ENCODE results near the gene DGKE.

Gene DGKE

DNA sequence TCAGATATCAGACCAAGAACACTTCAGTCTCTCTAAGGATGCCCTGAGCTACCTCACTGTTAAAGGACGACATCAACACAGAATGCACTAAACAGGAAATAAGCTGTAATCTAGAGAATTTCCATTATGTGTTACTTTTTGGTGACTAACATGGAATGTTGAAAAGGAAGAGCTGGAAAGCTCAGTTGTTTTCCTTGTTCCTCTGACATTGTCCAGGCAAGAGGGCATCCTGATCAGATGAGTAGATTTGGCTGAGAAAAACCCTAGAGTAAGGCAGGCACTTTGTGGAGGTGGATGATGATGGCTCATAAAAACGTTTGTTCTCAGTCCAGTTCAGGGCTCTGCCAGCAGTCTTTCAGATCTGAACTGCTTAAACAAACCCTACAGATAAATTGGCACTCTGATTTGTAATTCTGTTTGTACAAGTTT lies 34.0 kb downstream of the DGKE start:
- in situ Hi-C loops (cut with HindIII; ENCODE audit: low sequenced_read_pairs): no loop called here
- TF ChIP-seq, protein P1, sequence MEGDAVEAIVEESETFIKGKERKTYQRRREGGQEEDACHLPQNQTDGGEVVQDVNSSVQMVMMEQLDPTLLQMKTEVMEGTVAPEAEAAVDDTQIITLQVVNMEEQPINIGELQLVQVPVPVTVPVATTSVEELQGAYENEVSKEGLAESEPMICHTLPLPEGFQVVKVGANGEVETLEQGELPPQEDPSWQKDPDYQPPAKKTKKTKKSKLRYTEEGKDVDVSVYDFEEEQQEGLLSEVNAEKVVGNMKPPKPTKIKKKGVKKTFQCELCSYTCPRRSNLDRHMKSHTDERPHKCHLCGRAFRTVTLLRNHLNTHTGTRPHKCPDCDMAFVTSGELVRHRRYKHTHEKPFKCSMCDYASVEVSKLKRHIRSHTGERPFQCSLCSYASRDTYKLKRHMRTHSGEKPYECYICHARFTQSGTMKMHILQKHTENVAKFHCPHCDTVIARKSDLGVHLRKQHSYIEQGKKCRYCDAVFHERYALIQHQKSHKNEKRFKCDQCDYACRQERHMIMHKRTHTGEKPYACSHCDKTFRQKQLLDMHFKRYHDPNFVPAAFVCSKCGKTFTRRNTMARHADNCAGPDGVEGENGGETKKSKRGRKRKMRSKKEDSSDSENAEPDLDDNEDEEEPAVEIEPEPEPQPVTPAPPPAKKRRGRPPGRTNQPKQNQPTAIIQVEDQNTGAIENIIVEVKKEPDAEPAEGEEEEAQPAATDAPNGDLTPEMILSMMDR (IDR thresholded peaks at IDR 0.05; ENCODE audit: low read depth, low read length): no peak
- DNase-seq (ENCODE audit: low read depth, low spot score): no peak
- H3K4me3 ChIP-seq (ENCODE audit: low read depth, low read length): no peak overlapping the region

DNA sequence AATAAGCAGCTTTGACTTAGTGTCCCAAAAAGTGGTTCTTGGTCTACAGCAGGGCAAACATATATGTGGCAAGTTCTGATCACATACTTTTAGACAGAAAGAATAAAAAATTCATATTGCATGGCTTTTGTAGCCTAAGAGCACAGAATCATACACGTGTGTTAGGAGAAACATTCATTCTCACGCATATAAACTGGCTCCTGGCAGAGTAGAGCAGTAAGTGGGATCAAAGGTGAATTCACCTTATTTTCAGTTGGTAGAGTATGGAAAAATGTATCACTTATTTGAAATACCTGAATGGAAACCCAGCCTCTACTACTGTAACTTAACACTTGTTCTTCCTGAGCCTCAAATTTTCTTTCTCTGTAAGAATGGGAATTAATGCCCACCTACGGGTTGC lies 34.8 kb downstream of the DGKE start:
- no peak for DNase-seq (ENCODE audit: low read depth, low spot score)
- no peak overlapping the region for H3K4me3 ChIP-seq (ENCODE audit: low read depth, low read length)
- in situ Hi-C loops (cut with HindIII; ENCODE audit: low sequenced_read_pairs): no loop called here
- TF ChIP-seq, protein P1 (IDR thresholded peaks at IDR 0.05; ENCODE audit: low read depth, low read length): no peak

DNA sequence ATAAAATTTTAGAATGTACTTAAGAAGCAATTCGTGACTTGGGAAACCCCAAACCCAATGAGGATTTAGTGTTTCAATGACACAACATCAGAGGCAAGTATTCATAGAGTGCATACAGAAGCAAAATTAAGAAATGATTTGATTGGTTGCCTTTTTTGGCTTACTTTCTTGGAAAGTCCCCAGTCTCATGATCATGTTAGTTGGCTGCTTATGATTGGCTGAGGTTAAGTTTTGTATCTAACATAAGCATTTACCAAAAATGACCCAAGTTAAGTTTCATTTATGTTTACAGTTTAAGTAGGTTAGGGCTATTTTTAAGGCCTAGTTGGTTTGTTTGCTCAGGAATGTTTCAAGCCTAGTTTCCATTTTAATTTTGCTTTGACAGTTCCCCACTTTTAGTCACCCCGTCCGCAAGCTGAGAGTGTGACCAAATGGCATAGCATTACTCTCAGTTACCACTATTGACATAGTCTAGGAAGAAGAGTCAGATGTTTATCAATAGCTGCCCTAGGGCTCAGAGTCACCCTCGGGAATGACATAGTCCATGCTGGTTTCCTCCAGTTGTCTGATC lies 36.2 kb downstream of the DGKE start:
- in situ Hi-C loops (cut with HindIII; ENCODE audit: low sequenced_read_pairs): no loop called here

DNA sequence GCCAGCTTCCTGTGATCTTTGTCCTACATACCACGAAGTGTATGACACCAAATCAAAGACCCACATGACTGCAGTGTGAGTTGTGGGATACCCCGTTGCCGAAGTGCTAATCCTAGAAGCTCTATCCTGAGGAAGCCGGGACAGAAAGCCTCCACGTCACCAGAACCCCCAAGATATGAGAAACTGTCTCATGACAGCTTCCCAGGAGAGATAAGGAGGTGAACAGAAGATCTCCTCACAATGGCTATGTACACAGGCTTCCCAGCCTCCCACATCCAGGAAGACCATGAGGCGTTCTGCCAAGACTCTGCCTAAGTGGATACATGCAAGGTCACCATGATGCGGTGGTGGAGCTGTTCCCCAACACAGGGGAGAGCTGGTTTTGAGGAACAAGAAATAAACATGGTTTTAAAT lies 42.8 kb downstream of the DGKE start:
- H3K4me3 ChIP-seq (ENCODE audit: low read depth, low read length): no peak overlapping the region
- TF ChIP-seq, protein P1 (IDR thresholded peaks at IDR 0.05; ENCODE audit: low read depth, low read length): no peak
- in situ Hi-C loops (cut with HindIII; ENCODE audit: low sequenced_read_pairs): no loop called here
- no peak for DNase-seq (ENCODE audit: low read depth, low spot score)

More for the DNA sequence above, 36.2 kb downstream of the DGKE start:
- no peak for DNase-seq (ENCODE audit: low read depth, low spot score)
- H3K4me3 ChIP-seq (ENCODE audit: low read depth, low read length): no peak overlapping the region
- TF ChIP-seq, protein P1 (IDR thresholded peaks at IDR 0.05; ENCODE audit: low read depth, low read length): no peak

DNA sequence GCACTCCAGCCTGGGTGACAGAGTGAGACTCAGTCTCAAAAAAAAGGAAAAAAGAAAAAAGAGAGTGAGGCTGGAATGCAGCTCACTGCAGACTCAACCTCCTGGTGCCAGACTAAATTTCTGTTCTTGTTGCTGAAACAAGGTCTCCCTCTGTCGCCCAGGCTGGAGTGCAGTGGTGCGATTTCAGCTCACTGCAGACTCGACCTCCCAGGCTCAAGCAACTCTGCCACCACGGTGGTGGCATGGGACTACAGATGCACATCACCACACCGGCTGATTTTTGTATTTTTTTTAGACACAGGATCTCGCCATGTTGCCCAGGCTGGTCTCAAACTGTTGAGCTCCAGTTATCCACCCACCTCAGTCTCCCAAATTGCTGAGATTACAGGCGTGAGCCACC lies 45.3 kb downstream of the DGKE start:
- H3K4me3 ChIP-seq (ENCODE audit: low read depth, low read length): no peak overlapping the region
- in situ Hi-C loops (cut with HindIII; ENCODE audit: low sequenced_read_pairs): no loop called here
- TF ChIP-seq, protein P1 (IDR thresholded peaks at IDR 0.05; ENCODE audit: low read depth, low read length): no peak
- DNase-seq (ENCODE audit: low read depth, low spot score): no peak

DNA sequence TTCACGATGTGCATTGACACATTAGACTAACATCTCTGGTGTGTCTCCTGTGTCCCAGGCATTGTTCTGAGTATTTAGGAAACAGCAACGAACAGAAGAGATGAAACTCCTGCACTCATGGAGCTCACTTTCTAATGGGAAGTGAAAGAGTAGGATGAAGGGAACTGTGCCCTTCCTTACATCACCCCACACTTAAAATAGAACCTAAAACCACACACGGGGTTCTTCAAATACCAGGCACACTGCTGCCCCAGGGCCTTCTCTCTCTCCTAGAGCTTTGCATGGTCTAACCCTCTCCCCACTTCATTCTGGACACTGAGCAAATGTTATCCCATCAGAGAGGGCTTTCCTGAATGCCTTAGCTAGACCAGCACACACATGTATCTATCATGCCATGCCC lies 46.2 kb downstream of the DGKE start:
- DNase-seq (ENCODE audit: low read depth, low spot score): no peak
- H3K4me3 ChIP-seq (ENCODE audit: low read depth, low read length): no peak overlapping the region
- TF ChIP-seq, protein P1 (IDR thresholded peaks at IDR 0.05; ENCODE audit: low read depth, low read length): no peak
- in situ Hi-C loops (cut with HindIII; ENCODE audit: low sequenced_read_pairs): no loop called here
